GM12864 (cell line): ENCODE measurements around the gene RCOR1.
A peak's percentile ranks its signal among the peaks of the same experiment; 100 is the strongest.

Source experiments
- DNase-seq: peaks from one replicate; pipeline ENCODE4 v3.0.0-alpha.2; 2011; ENCODE audit warnings: low read depth
- H3K4me3 ChIP-seq: 2 replicates; pipeline ENCODE4 v1.5.1; 2011; ENCODE audit warnings: mild to moderate bottlenecking, low read depth, low read length, control low read depth
- TF ChIP-seq, protein P1 (sequence below): IDR thresholded peaks from 2 replicates; pipeline ENCODE4 v1.5.1; 2011; ENCODE audit warnings: low read depth, mild to moderate bottlenecking, moderate library complexity, low read length, control low read depth, inconsistent platforms; ENCODE audit errors: missing control alignments

Gene RCOR1

DNA sequence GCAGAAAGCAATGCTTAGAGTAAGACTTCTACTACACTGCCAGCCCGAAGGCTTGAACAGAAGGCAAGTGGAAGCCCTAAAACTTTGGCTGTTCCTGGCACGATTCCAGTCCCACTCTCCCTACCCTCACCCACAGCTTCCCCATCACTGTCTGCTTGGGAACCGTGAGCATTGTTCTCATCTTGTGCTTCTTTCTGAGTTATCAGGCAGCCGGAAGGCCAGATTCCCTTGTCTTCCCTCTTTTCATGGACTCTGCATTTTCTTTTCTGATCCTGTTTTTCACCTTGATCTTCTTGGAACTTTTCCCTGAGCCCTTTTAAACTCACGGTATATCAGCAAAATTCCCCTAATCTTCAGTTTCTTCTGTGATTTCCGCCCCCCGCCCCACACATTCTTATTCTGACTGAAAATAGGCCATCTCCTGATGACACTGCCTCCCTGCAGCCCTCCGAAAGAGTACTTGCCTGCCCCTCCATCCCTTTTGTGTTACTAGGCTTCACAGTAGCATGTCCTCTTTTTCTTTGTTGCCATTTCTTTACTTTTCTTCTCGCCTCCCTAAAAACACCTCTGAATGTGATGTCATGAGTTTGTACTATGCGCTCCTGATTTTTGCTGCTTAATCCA, 29.9 kb downstream of the RCOR1 start:
- TF ChIP-seq, protein P1, sequence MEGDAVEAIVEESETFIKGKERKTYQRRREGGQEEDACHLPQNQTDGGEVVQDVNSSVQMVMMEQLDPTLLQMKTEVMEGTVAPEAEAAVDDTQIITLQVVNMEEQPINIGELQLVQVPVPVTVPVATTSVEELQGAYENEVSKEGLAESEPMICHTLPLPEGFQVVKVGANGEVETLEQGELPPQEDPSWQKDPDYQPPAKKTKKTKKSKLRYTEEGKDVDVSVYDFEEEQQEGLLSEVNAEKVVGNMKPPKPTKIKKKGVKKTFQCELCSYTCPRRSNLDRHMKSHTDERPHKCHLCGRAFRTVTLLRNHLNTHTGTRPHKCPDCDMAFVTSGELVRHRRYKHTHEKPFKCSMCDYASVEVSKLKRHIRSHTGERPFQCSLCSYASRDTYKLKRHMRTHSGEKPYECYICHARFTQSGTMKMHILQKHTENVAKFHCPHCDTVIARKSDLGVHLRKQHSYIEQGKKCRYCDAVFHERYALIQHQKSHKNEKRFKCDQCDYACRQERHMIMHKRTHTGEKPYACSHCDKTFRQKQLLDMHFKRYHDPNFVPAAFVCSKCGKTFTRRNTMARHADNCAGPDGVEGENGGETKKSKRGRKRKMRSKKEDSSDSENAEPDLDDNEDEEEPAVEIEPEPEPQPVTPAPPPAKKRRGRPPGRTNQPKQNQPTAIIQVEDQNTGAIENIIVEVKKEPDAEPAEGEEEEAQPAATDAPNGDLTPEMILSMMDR, result no peak
- peak overlapping the region; percentile 14; the same call in 1 of the 2 replicates for H3K4me3 ChIP-seq
- DNase-seq, result no peak

DNA sequence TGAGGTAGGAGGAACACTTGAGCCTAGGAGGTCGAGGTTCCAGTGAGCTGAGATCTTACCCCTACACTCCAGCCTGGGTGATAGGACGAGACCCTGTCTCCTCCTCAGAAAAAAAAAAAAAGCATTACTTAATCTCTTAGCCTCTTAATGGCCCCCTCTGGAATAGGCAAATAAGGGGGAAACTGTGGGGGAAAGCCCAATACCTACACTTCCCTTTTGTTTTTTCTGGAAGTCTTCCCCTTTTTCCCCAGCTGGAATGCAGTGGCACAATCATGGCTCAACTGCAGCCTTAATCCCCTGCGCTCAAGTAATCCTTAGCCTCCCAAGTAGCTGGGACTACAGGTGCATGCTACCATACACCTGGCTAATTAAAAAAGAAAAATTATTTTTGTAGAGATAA, 32.2 kb downstream of the RCOR1 start:
- no peak for DNase-seq
- H3K4me3 ChIP-seq, result no peak overlapping the region
- TF ChIP-seq, protein P1, result no peak

DNA sequence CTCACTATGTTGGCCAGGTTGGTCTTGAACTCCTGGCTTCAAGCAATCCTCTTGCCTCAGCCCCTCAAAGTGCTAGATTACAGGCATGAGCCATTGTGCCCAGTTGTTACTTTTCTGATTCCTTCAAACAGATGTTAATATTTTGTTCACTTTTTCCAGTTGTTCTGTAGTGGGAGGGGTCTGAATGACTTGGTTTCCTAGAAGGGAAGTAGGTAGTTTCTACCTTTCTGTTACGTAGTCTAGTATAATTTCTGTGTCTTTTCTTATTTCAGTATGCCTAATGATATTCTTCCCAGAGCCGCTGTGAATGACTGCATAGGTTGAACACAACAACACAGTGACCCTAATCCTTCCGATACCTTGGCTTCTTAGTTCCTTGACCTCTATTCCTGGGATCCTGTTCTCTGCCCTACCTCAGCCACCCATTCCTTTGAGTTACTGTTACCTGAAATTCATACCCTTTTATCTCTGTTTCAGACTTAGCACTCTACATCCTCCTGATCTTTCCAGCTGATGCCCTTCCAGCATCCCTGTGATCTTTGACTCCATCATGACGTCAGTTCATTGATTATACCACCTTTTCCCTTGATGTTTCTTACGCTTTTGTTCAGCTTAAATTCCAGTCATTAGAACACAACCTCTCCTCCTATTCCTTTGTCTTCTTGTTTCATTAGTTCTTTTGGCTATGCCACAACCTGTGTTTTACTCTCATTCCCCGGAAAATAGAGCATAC, 33.3 kb downstream of the RCOR1 start:
- no peak overlapping the region for H3K4me3 ChIP-seq
- TF ChIP-seq, protein P1, result no peak
- no peak for DNase-seq

DNA sequence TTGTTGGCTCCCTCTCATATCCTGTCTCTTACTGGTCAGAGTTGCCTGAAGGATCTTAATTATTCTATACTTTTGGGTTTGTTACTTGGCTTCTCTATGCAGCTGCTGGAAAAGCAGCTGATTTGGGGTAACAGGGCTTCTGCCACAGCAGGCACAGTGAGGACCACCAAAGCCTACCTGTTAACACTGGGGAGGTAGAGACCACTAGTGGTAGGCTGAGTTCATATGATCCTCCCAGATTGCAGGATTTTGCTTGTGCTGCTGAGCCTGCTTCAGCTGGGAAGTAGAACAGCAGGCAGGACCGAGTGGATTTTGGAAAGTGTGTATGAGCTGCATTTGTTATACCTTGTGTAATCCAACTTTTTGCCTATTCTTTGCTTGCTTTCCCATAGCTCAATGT, 34.1 kb downstream of the RCOR1 start:
- no peak for DNase-seq
- TF ChIP-seq, protein P1, result no peak
- no peak overlapping the region for H3K4me3 ChIP-seq

DNA sequence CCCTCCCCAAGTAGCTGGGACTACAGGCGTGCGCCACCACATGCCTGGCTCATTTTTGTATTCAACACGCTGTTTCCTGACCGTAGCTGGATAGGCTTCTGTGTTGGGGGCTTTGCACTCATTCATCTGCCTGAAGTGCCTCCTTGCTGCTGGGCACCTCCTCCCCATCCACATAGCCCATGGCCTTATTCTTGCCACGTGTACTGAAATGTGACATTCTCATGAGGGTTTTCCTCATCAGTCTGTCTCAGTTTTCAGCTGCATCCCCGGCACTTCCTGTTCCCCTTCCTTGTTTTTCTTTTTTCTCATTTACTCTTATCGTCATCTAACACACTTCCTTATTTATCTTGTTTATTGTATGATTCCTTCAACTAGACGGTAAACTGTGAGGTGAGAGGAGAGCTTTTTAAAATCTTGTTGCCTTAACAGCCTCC, 36.6 kb downstream of the RCOR1 start:
- H3K4me3 ChIP-seq, result no peak overlapping the region
- TF ChIP-seq, protein P1, result no peak
- DNase-seq, result no peak

DNA sequence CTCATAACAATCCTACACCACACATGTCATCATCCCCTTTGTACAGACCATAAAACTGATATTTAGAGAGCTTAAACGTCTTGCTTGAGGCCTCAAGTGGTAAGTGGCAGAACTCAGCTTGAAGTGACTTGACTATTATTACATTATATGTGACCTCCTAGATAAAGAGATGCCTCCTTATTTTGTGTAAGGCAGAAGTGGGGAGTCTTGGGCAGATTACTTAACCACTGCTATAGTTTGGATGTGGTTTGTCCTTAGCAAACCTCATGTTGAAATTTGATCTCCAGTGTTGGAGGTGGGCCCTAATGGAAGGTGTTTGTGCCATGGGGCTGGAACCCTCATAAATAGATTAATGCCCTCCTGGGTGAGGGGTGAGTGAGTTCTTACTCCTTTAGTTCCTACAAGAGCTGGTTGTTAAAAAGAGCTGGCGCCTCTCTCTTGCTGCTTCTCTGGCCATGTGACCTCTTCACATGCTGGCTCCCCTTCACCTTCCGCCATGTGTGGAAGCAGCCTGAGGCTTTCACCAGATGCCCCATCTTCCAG, 37.4 kb downstream of the RCOR1 start:
- DNase-seq, result no peak
- TF ChIP-seq, protein P1, result no peak
- H3K4me3 ChIP-seq, result no peak overlapping the region
